ENCODE data around the gene ZP4.
A peak's percentile ranks its signal among the peaks of the same experiment; 100 is the strongest.
"Not testable (repeated sequence)": the region's sequence is repeated elsewhere in the genome, so short reads cannot be mapped to it uniquely, and the experiment has no call there.

The ZP4 gene

GRCh38 chr1:237875291-237875690, 15.4 kb downstream of the ZP4 start:
- no peak for DNase-seq

GRCh38 chr1:237873487-237874211, 17.1 kb downstream of the ZP4 start:
- DNase-seq = no peak

GRCh38 chr1:237868817-237869600, 21.7 kb downstream of the ZP4 start:
- no peak for DNase-seq

GRCh38 chr1:237867380-237867888, 23.3 kb downstream of the ZP4 start:
- no peak for DNase-seq

- peak; percentile 2 for DNase-seq
Measured at GRCh38 chr1:237864338-237865244, 26.1 kb downstream of the ZP4 start.

- no peak for DNase-seq
Measured at GRCh38 chr1:237863234-237863633, 27.5 kb downstream of the ZP4 start.

GRCh38 chr1:237861944-237862343, 28.8 kb downstream of the ZP4 start:
- DNase-seq = no peak

GRCh38 chr1:237858992-237859391, 31.7 kb downstream of the ZP4 start:
- DNase-seq = no peak

GRCh38 chr1:237857455-237857854, 33.3 kb downstream of the ZP4 start:
- no peak for DNase-seq

GRCh38 chr1:237852342-237852741, 38.4 kb downstream of the ZP4 start:
- DNase-seq = no peak

- no peak for DNase-seq
Measured at GRCh38 chr1:237851210-237851845, 39.4 kb downstream of the ZP4 start.

GRCh38 chr1:237843516-237843915, 47.2 kb downstream of the ZP4 start:
- not testable (repeated sequence) for DNase-seq

GRCh38 chr1:237841485-237841884, 49.2 kb downstream of the ZP4 start:
- DNase-seq = no peak

GRCh38 chr1:237838904-237839534, 51.7 kb downstream of the ZP4 start:
- no peak for DNase-seq

- DNase-seq = no peak
Measured at GRCh38 chr1:237838320-237838719, 52.4 kb downstream of the ZP4 start.

GRCh38 chr1:237834461-237834860, 56.3 kb downstream of the ZP4 start:
- no peak for DNase-seq

- DNase-seq = no peak
Measured at GRCh38 chr1:237834048-237834447, 56.7 kb downstream of the ZP4 start.

- DNase-seq = no peak
Measured at GRCh38 chr1:237832858-237833257, 57.9 kb downstream of the ZP4 start.
